K562 (cell line): Measurements from ENCODE around the gene NEDD4L. TPM values are rescaled to one million over a fixed set of nuclear protein-coding genes. Genes with fewer than 3 reads are reported as not detected.

Experiments used
- CBFA2T3 ChIP-seq: fragments of 450-650 bp; IDR thresholded peaks from 2 replicates; pipeline ENCODE4 v1.6.1; 2017
- GABPA ChIP-seq: fragments of 200-800 bp; sonication (Bioruptor generic); conservative IDR thresholded peaks from 2 replicates; pipeline ENCODE4 v1.6.1; 2016; ENCODE audit warnings: low read depth, missing genetic modification characterization, missing compliant biosample characterization
- MYNN ChIP-seq, 2 experiments: sonication (generic); formaldehyde crosslinking in 1 of 2; IDR thresholded peaks; 2 replicates each; pipeline versions ENCODE4 v1.5.0 to v1.6.1; 2016 to 2020; ENCODE audit warnings: antibody characterized with exemption in 1 of 2, missing genetic modification reagents in 1 of 2
- NBN ChIP-seq: fragments of 450-650 bp; IDR thresholded peaks from 2 replicates; pipeline ENCODE4 v1.6.1; 2016; ENCODE audit warnings: low read depth, mild to moderate bottlenecking
- RCOR1 ChIP-seq, 2 experiments: IDR thresholded peaks; 2 replicates each; pipeline ENCODE4 v1.6.1; 2012; ENCODE audit warnings: low read depth in 2 of 2, low read length in 2 of 2, borderline replicate concordance in 1 of 2, improper control_type of control experiment in 1 of 2
- polyA plus RNA-seq, 8 experiments: library from polyadenylated mRNA; depleted of rRNA in 4 of 8; stranded (reverse) in 5 of 8; unstranded in 3 of 8; fragments of >200 nt; fragmentation: Nextera tagmentation in 2 of 8; fragmentation: Illumina TruSeq in 1 of 8; extraction: Ambion mirVana in 2 of 8; extraction: Trizol in 1 of 8; gene quantifications; 2 replicates each; pipeline versions ENCODE4 v1.2.1 to v1.2.3, GENCODE V29; 2011 to 2014; ENCODE audit warnings: inconsistent platforms in 1 of 8, missing spikeins in 1 of 8
- total RNA-seq, 7 experiments: library from RNA; depleted of rRNA in 6 of 7; stranded (reverse); fragments of >200 nt in 6 of 7; fragmentation: Illumina TruSeq in 2 of 7; extraction: Trizol in 2 of 7; gene quantifications; 2 replicates each; pipeline versions ENCODE4 v1.2.1 to v1.2.3, GENCODE V29; 2011 to 2021; ENCODE audit warnings: low replicate concordance in 1 of 7
- TF ChIP-seq, protein P1 (sequence below), 2 experiments: IDR thresholded peaks in 1 of 2; conservative IDR thresholded peaks in 1 of 2; 2 replicates each; pipeline ENCODE4 v1.6.1; 2016; ENCODE audit warnings: low read depth in 2 of 2, mild to moderate bottlenecking in 1 of 2, missing compliant biosample characterization in 1 of 2, missing genetic modification characterization in 1 of 2, moderate library complexity in 1 of 2
- TF ChIP-seq, protein P2 (sequence below): sonication (generic); formaldehyde crosslinking; IDR thresholded peaks from 2 replicates; pipeline ENCODE4 v1.5.0; 2020; ENCODE audit warnings: missing genetic modification reagents
- TF ChIP-seq, protein P3 (sequence below), 2 experiments: fragments of 450-650 bp; IDR thresholded peaks; 2 replicates each; pipeline ENCODE4 v1.6.1; 2016

The NEDD4L gene
- total and polyA plus RNA-seq, 9 of the 15 experiments (the other 6 are each of a cell fraction or from before 2014, with no cell fraction given), result 8.1 to 33.4 (median 19.9) TPM

DNA sequence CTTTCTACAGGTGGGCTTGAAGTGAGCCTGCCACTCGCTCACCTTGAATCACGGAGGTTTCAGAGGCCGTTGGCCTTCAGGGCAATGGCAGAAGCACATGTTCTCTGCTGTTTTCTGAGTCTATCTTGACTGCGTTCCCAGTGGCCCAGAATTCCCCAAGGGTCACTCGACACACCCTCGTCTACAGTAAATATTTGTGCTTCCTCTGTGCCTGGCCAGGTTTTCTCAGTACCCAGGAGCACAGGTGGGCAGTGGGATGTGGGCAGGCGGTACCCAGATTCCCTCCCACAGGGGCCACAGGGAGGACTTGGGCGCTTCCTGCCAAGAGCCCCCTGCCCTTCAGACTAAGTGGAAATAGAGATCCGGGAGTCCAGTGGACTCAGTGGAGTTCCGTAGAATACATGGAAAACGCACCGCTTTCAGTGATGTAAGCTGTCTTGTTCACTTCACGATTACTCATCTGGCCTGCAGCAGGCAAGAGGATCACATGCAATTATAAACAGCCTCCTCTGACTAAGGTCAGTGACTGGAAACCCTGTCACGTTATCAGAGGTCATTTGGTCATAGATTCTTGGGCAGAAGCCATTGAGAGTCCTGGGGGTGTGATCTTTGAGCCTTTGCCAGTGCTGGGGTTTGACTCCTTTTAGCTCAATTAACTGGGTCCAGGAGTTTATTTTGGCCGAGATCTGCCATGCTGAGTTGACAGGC lies 179.8 kb downstream of the NEDD4L start (continued):
- TF ChIP-seq, protein P1, sequence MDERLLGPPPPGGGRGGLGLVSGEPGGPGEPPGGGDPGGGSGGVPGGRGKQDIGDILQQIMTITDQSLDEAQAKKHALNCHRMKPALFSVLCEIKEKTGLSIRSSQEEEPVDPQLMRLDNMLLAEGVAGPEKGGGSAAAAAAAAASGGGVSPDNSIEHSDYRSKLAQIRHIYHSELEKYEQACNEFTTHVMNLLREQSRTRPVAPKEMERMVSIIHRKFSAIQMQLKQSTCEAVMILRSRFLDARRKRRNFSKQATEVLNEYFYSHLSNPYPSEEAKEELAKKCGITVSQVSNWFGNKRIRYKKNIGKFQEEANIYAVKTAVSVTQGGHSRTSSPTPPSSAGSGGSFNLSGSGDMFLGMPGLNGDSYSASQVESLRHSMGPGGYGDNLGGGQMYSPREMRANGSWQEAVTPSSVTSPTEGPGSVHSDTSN (CRISPR knock-in tag; IDR thresholded peaks at IDR 0.05; ENCODE audit: low read depth), result no peak
- TF ChIP-seq, protein P1 (tag; conservative IDR thresholded peaks at IDR 0.05; ENCODE audit: low read depth), result 0 out of 2 replicates have a peak, but pooled peaks have one; percentile 38
- peak in 1 of 2 experiments; percentile 75; a peak in 1 of 4 replicates for TF ChIP-seq RCOR1 (IDR thresholded peaks at IDR 0.05; ENCODE audit: borderline replicate concordance in 1 of 2, low read depth in 2 of 2, low read length in 2 of 2)
- TF ChIP-seq, protein P2, sequence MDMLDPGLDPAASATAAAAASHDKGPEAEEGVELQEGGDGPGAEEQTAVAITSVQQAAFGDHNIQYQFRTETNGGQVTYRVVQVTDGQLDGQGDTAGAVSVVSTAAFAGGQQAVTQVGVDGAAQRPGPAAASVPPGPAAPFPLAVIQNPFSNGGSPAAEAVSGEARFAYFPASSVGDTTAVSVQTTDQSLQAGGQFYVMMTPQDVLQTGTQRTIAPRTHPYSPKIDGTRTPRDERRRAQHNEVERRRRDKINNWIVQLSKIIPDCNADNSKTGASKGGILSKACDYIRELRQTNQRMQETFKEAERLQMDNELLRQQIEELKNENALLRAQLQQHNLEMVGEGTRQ, result peak; percentile 2; the same call in 1 of the 2 replicates
- TF ChIP-seq, protein P3, sequence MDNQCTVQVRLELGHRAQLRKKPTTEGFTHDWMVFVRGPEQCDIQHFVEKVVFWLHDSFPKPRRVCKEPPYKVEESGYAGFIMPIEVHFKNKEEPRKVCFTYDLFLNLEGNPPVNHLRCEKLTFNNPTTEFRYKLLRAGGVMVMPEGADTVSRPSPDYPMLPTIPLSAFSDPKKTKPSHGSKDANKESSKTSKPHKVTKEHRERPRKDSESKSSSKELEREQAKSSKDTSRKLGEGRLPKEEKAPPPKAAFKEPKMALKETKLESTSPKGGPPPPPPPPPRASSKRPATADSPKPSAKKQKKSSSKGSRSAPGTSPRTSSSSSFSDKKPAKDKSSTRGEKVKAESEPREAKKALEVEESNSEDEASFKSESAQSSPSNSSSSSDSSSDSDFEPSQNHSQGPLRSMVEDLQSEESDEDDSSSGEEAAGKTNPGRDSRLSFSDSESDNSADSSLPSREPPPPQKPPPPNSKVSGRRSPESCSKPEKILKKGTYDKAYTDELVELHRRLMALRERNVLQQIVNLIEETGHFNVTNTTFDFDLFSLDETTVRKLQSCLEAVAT (IDR thresholded peaks at IDR 0.05), result no peak
- TF ChIP-seq GABPA (tag), result 0 out of 2 replicates have a peak, but pooled peaks have one; percentile 21
- TF ChIP-seq NBN, result 0 out of 2 replicates have a peak, but pooled peaks have one; percentile 57
- TF ChIP-seq MYNN (IDR thresholded peaks at IDR 0.05), result peak; percentile 25; the same call in 1 of the 2 replicates
- TF ChIP-seq MYNN (CRISPR knock-in tag; IDR thresholded peaks at IDR 0.05), result no peak
- TF ChIP-seq CBFA2T3, result peak; percentile 36; the same call in 1 of the 2 replicates
